ENCODE measurements around the gene ZNF33B. TPM values are rescaled to one million over a fixed set of nuclear protein-coding genes. Genes with fewer than 3 reads are reported as not detected.
A peak's percentile ranks its signal among the peaks of the same experiment; 100 is the strongest.

The ZNF33B gene
- total RNA-seq, 1 experiment from 2014 or later, result 22.7 TPM

GRCh38 chr10:42640610-42641229, 2.4 kb upstream of the ZNF33B start:
- CTCF ChIA-PET, result no interaction called here
- no peaks in the 10 kb centered on the region; the same call in none of the 2 replicates for H3K27me3 Mint-ChIP-seq (ENCODE audit: low read depth)
- H3K27ac Mint-ChIP-seq, result no peak overlapping the region
- DNase-seq (ENCODE audit: low spot score) (no peak), ATAC-seq (no peak)
- TF ChIP-seq ERG (CRISPR knock-in tag; IDR thresholded peaks at IDR 0.05), result no peak
- TF ChIP-seq FOXJ3 (CRISPR knock-in tag; IDR thresholded peaks at IDR 0.05; ENCODE audit: borderline replicate concordance), result no peak
- TF ChIP-seq, protein P1, sequence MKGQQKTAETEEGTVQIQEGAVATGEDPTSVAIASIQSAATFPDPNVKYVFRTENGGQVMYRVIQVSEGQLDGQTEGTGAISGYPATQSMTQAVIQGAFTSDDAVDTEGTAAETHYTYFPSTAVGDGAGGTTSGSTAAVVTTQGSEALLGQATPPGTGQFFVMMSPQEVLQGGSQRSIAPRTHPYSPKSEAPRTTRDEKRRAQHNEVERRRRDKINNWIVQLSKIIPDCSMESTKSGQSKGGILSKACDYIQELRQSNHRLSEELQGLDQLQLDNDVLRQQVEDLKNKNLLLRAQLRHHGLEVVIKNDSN (CRISPR knock-in tag; IDR thresholded peaks at IDR 0.05), result no peak
- no peak for TF ChIP-seq HMGA2 (CRISPR knock-in tag; IDR thresholded peaks at IDR 0.05)
- TF ChIP-seq MXD4 (CRISPR knock-in tag; IDR thresholded peaks at IDR 0.05; ENCODE audit: borderline replicate concordance), result no peak
- TF ChIP-seq ZBTB43 (CRISPR knock-in tag; IDR thresholded peaks at IDR 0.05), result no peak
- no peak for TF ChIP-seq CTCF (IDR thresholded peaks at IDR 0.05)
- no peak for TF ChIP-seq SP1 (CRISPR knock-in tag; conservative IDR thresholded peaks at IDR 0.05)
- no peak for TF ChIP-seq EMX1 (CRISPR knock-in tag; IDR thresholded peaks at IDR 0.05)
- TF ChIP-seq TEAD1 (CRISPR knock-in tag; IDR thresholded peaks at IDR 0.05), result no peak
- TF ChIP-seq ATF1 (CRISPR knock-in tag; IDR thresholded peaks at IDR 0.05), result no peak
- TF ChIP-seq CREM (CRISPR knock-in tag; IDR thresholded peaks at IDR 0.05), result no peak
- no peak for TF ChIP-seq FOXP1 (CRISPR knock-in tag; IDR thresholded peaks at IDR 0.05; ENCODE audit: borderline replicate concordance)
- no peak for TF ChIP-seq E2F4 (CRISPR knock-in tag; IDR thresholded peaks at IDR 0.05; ENCODE audit: borderline replicate concordance, low read depth)
- no peak for TF ChIP-seq TCF7 (CRISPR knock-in tag; IDR thresholded peaks at IDR 0.05; ENCODE audit: low read depth)
- no peak for TF ChIP-seq NR2C2 (CRISPR knock-in tag; IDR thresholded peaks at IDR 0.05)
- TF ChIP-seq CREB1 (CRISPR knock-in tag; IDR thresholded peaks at IDR 0.05), result no peak
- no peak for TF ChIP-seq E2F5 (CRISPR knock-in tag; IDR thresholded peaks at IDR 0.05)
- H3K4me1 Mint-ChIP-seq, result peaks cover 33% of the 10 kb centered on the region
- peaks cover 9% of the 10 kb centered on the region for H3K36me3 Mint-ChIP-seq
- POLR2A ChIA-PET, result no interaction called here
- H3K9me3 Mint-ChIP-seq, result peaks cover 16% of the 10 kb centered on the region
- no peak overlapping the region for H3K4me3 Mint-ChIP-seq

DNA sequence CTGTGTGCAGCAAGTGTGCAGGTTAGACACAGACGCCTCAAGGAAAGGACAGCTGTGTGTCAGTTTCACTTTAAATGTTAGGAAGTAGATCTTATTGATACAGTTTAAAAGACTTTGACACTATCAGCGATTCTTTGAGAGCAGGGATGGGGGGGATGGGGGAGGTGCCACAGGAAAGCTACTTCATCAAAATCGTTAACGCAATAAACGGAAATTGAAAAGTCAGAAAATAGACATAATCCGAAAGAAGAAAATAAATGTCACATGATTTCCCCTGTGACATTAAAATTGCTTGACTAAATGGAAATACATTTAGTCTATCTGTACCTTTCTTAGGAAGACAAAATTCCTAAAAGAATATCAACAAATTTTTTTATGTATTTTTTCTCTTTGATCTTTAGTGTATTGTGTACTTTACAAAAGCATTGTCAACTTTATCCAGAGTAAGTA, 476 bp upstream of the ZNF33B start:
- H3K36me3 Mint-ChIP-seq, result peaks cover 14% of the 10 kb centered on the region; the same call in 1 of the 2 replicates
- ChIA-PET CTCF (no interaction called here), POLR2A (no interaction called here)
- H3K27ac Mint-ChIP-seq, result peak overlapping the region; percentile 97
- H3K4me3 Mint-ChIP-seq, result peak overlapping the region; percentile 87
- ATAC-seq (no peak), DNase-seq (ENCODE audit: low spot score) (no peak)
- peaks cover 25% of the 10 kb centered on the region for H3K4me1 Mint-ChIP-seq
- no peaks in the 10 kb centered on the region; the same call in 1 of the 2 replicates for H3K27me3 Mint-ChIP-seq (ENCODE audit: low read depth)
- H3K9me3 Mint-ChIP-seq, result peaks cover 3% of the 10 kb centered on the region; the same call in 1 of the 2 replicates
- no peak for TF ChIP-seq SOX15 (CRISPR knock-in tag; IDR thresholded peaks at IDR 0.05)
- no peak for TF ChIP-seq JUN (CRISPR knock-in tag; IDR thresholded peaks at IDR 0.05)
- no peak for TF ChIP-seq HMGXB4 (CRISPR knock-in tag; IDR thresholded peaks at IDR 0.05)
- TF ChIP-seq ATF6 (CRISPR knock-in tag; IDR thresholded peaks at IDR 0.05), result no peak
- TF ChIP-seq, protein P2, sequence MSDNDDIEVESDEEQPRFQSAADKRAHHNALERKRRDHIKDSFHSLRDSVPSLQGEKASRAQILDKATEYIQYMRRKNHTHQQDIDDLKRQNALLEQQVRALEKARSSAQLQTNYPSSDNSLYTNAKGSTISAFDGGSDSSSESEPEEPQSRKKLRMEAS (CRISPR knock-in tag; IDR thresholded peaks at IDR 0.05), result no peak
- TF ChIP-seq IRF1 (CRISPR knock-in tag; IDR thresholded peaks at IDR 0.05), result no peak
